NCI-H526 treated with DMSO at 0.1 percent for 48 hours (cell line): Measurements from ENCODE around the gene PERCC1.
"Not testable (repeated sequence)": the region's sequence is repeated elsewhere in the genome, so short reads cannot be mapped to it uniquely, and the experiment has no call there.

ENCODE experiments used
- DNase-seq: peaks from one replicate; lab custom pipeline; 2025; lab: John Stamatoyannopoulos, UW

The PERCC1 gene

GRCh38 chr16:1434644-1435592, 4.0 kb downstream of the PERCC1 start:
- DNase-seq = no peak

DNA sequence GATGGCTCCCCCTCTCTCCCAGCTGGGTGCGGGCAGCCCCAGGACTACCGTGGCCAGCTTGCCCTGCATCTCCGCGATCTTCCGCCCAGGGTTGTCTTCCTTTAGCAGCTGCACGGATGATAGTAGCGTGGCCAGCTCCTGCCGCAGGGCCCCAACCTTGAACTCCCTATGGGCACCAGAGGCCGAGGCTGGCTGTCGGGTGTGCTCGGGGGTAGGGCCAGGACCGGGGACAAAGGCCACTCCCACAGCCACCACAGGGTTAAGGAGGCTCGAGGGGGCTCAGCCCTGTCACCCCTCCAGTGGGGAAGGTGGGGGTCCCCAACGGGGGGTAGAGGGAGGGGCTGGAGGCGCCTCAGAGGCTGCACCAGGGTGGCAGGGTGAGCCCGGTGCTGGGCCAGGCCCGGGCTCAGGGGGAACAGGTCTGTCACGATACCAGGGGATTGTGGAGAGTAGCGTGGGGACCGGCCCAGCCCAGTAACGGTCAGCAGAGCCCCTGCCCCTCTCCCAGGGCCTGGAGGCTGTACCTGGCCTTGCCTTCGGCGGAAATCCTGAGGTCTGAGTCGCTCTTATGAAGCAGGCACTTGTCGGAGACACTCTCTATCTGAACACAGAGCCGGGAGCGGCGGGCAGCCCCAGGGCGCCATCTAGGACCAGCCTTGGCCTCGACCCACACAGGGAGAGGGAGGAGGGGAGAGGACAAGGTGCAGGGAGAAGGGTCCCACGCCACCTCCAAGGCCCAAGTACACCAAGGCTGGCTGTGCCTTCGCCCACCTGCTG, 5.2 kb downstream of the PERCC1 start:
- DNase-seq = no peak

DNA sequence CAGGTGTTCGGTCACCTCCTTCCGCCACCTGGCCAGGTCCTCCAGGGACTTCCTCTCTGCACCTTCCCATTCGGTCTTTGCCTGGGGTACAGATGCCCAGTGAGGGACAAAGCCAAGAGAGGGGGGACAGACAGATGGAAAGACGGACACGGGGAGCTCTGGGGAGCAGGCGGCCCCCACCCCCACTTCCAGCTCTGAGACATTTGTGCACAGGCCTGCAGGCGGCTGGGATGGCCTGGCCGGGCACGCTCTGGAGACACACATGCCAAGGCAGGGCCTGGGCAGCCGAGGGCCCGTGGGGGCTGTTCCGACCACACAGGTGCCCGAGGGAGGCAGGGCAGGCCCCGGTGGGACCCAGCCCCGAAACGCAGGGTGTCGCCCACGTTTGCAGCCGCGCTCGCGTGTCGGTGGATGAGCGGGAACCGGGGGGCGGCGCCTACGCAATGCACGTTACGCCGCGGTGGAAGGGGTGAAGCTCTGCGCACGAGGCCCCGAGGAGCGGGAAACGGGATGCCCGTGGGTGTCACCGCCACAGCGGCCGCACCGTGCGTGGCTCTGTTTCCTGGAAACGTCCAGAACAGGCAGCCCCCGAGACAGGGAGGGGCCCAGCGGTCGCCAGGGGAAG, 6.0 kb downstream of the PERCC1 start:
- no peak for DNase-seq

DNA sequence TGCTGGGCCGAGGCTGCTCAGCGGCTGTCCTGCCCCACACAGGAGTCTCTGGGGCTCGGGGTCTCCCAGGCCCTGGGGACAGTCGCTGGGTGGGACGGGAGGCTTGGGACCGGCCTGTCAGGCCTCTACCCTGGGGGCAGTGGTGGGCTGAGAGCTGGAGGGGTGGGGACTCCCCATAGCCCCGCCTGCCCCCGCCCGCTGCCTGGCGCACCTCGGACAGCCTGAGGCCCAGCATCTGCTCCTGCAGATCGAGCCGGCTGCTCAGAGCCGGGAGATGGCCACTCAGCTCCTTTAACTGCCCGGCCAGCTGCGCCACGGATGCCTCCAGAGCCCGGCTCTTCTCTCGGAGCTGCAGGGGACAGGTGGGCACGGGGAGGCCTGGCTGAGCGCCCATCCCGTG, 6.7 kb downstream of the PERCC1 start:
- DNase-seq = no peak

GRCh38 chr16:1438229-1439057, 7.6 kb downstream of the PERCC1 start:
- no peak for DNase-seq

- no peak for DNase-seq
Observed at GRCh38 chr16:1439058-1439698, 8.3 kb downstream of the PERCC1 start.

- DNase-seq = not testable (repeated sequence)
Observed at GRCh38 chr16:1439699-1440074, 8.8 kb downstream of the PERCC1 start.

DNA sequence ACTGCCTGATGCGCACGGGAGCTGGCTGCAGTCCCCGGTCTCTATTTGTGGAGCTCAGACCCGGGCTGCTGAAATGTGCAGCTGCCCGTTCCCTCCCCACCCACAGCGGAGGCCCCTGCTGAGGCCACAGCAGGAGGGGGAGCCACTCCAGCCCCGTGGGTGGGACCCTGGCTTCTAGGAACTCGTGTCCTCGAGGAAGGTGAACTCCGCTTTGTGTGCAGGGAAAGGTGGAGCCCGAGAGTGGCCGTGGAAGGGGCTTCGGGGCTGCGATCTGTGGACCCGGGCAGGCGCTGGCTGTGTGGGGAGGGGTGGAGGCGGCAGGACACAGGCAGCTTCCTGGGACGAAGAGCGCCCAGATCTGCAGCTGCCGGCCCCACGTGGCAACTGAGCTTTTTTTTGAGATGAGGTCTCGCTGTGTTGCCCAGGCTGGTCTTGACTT, 10.5 kb downstream of the PERCC1 start:
- no peak for DNase-seq

GRCh38 chr16:1442697-1443096, 11.8 kb downstream of the PERCC1 start:
- no peak for DNase-seq

DNA sequence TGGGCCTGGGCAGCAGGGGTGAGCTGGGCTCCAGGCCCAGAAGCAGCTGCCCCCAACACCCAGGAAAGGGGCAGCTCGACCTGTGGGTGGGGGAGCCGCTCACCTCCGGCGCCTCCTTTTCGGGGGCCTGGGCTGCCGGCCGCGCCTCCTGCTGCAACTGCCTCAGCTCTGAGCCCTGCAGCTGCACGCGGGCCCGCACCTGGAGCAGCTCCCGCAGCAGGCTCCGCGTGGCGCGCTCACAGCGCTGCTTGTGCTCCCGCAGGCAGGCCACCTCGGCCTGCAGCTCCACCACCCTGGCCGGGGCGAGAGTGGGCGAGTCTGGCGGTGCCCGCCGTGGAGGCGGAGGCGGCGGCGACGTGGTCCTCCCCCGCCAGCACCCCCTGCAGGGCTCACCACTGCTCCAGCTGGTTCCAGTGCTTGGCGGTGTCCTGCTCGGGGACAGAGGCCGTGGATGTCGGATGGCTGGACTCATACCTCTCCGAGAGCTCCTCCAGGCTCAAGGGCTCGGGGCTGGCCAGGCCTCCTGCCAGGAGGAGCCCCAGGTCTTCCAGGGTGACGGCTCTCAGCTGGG, 12.6 kb downstream of the PERCC1 start:
- no peak for DNase-seq

- DNase-seq = no peak
Observed at GRCh38 chr16:1443980-1444729, 13.3 kb downstream of the PERCC1 start, which contains the start of gene CCDC154. Gene CCDC154 (minus strand): TSS chr16:1444556. CDS start chr16:1444322, 234 bp downstream.

DNA sequence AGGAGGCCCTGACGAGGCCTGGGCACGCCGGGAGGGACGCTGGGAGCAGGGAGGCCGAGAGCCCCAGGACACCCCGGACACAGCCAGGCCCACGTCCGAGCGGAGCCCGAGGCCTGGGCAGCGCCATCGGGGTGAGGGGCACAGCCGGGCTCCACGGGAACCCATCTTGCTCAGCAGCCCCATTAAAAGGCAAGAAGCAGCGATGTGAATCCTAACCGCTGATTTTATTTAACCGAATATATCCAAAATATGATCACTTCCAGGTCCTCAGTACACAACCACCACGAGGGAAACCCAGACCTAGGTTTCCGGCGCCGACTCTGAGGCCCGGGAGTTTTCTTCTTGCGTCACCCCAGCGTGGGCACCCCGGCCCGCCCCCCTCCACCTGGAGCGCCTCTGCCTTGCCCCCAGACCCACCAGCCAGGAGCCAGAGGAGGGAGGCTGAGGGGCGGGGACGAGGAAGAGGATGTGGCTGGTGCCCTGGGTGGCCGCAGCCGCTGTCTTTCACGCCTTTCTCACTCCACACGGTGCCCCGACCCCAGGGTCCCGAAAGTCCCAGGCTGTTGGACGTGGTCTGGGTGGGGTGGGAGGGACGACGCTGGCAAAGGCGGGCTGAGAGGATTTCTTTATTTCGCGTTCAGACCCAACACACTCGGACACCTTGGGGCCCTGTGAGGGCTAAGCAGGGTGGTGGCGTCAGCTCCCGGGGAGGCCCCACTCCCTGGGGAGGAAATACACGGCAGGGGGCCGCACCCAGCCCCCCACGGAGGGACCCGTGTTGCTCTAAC, 14.0 kb downstream of the PERCC1 start:
- no peak for DNase-seq

DNA sequence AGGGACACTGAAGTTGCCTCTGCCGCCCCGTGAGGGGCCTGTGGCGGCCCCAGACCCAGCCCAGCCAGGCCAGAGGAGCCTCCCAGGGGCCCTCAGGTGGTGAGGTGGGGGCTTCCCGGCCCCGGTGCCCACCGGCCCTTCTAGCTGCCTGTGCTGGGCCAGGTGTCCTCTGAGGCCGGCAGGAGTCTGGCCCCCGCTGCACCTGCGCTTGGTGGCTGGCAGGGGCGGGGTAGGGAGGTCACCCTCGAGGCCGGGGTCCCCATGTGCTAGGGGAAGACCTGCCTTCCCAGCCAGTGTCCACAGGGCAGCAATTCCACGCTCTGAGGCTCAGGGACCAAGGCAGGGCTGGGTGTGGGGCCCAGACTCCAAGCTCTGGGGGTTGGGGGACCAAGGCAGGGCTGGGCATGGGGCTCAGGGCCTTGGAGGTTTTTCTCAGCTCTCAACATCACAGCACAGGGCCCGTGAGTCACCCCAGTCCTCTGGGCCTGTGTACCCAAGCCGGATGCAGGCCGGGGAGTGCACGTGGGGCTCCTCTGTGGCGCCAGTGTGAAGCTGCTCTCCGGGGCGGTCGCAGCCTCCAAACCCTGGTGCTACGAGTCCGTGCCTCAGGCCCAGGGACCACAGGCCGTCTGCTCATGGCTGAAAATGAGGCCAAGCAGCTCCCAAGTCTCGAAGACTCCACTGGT, 14.8 kb downstream of the PERCC1 start:
- DNase-seq = no peak

DNA sequence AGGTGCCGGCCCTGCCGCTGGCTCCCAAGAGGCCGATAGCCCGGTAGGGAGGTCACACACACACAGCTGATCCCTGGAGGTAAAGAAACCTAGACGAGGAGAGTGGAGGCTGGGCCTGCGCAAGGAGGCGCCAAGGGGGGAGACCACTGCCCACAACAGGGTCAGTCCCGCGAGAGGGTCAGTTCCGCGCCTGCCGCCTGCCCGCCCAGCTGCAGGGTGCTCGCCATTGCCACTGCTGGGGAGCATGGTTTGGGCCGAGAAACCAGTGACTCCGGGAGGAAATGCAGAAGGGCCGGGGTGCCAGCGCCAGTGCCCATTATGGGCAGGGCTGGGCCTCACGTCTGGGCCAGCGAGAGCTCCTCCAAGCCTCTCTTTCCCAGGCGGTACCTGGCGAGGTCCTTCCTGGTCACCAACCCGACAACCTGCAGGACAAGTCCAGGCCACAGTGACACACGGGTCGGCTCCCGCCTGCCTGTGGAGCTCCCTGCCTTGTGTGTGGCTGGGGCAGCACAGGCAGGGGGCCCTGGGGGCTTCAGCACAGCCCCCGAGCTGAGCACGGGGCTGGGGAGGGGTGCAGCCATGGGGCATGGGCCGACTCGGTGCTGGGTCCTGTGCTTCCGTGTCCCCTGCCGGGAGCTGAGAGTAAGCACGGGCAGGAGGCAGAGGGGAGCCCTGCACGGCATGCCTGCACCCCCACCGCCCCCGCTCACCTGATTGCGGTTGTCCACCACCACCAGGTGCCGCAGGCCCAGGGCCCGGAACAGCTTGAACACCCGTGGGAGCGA, 15.6 kb downstream of the PERCC1 start:
- DNase-seq = no peak

- no peak for DNase-seq
Observed at GRCh38 chr16:1447965-1448364, 17.1 kb downstream of the PERCC1 start.

DNA sequence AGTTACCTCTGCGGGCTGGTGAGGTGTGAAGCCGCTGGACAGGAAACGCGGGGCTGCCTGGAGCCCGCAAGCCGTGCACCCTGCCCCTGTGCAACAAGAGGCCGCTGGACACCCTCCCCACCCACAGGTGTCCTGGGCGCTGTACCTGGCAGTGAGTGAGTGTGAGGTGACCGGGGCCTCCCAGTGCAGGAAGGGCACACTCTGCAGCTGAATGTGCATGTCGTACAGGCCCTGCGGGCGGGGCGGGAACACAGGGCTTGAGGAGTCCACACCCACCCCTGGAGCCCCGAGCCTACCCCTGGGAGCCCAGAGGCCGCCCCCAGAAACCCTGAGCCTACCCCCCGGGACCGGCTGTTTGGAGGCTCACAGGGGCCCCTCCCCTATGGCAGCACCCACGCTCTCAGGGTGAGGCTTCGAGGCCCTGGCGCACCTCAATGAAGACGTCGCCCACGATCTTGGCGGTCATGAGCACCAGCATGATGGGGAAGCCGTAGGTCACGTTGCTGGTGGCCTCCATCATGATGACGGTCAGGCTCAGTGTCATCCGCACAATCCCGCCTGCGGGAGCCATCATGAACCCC, 17.7 kb downstream of the PERCC1 start:
- no peak for DNase-seq

- DNase-seq = no peak
Observed at GRCh38 chr16:1449201-1449788, 18.4 kb downstream of the PERCC1 start.
